HEK293 (cell line): ENCODE measurements around the gene GJD3.

Source experiments
- KLF10 ChIP-seq: fragments of 450-650 bp; IDR thresholded peaks from 2 replicates; pipeline ENCODE4 v1.5.1; 2018; ENCODE audit warnings: missing biosample characterization, mild to moderate bottlenecking, missing genetic modification characterization
- KLF16 ChIP-seq: fragments of 450-650 bp; formaldehyde crosslinking; IDR thresholded peaks from 2 replicates; pipeline ENCODE4 v1.5.1; 2017; ENCODE audit warnings: missing biosample characterization, missing genetic modification characterization
- KLF8 ChIP-seq: fragments of 450-650 bp; formaldehyde crosslinking; IDR thresholded peaks from 2 replicates; pipeline ENCODE4 v1.5.1; 2016; ENCODE audit warnings: missing biosample characterization, missing genetic modification characterization
- OSR2 ChIP-seq: fragments of 450-650 bp; formaldehyde crosslinking; IDR thresholded peaks from 2 replicates; pipeline ENCODE4 v1.5.1; 2016; ENCODE audit warnings: missing biosample characterization, missing genetic modification characterization
- RBAK ChIP-seq: fragments of 450-650 bp; formaldehyde crosslinking; IDR thresholded peaks from 2 replicates; pipeline ENCODE4 v1.5.1; 2016; ENCODE audit warnings: missing biosample characterization, missing genetic modification characterization
- ZBTB17 ChIP-seq: fragments of 450-650 bp; formaldehyde crosslinking; IDR thresholded peaks from 2 replicates; pipeline ENCODE4 v1.5.1; 2016; ENCODE audit warnings: missing biosample characterization, missing genetic modification characterization
- ZEB2 ChIP-seq: fragments of 450-650 bp; formaldehyde crosslinking; IDR thresholded peaks from 2 replicates; pipeline ENCODE4 v1.5.1; 2016; ENCODE audit warnings: missing biosample characterization, missing genetic modification characterization
- ZNF112 ChIP-seq: fragments of 450-650 bp; formaldehyde crosslinking; IDR thresholded peaks from 2 replicates; pipeline ENCODE4 v1.5.0; 2017; ENCODE audit warnings: missing biosample characterization, missing genetic modification characterization
- ZNF155 ChIP-seq: fragments of 450-650 bp; formaldehyde crosslinking; IDR thresholded peaks from 2 replicates; pipeline ENCODE4 v1.5.1; 2016; ENCODE audit warnings: missing biosample characterization, missing genetic modification characterization
- ZNF16 ChIP-seq: fragments of 450-650 bp; formaldehyde crosslinking; IDR thresholded peaks from 2 replicates; pipeline ENCODE4 v1.5.1; 2016; ENCODE audit warnings: low read depth, missing biosample characterization, missing genetic modification characterization
- ZNF174 ChIP-seq: fragments of 450-650 bp; formaldehyde crosslinking; IDR thresholded peaks from 2 replicates; pipeline ENCODE4 v1.5.0; 2017; ENCODE audit warnings: missing biosample characterization, mild to moderate bottlenecking, missing genetic modification characterization
- ZNF2 ChIP-seq: fragments of 450-650 bp; formaldehyde crosslinking; IDR thresholded peaks from 2 replicates; pipeline ENCODE4 v1.5.1; 2016; ENCODE audit warnings: missing biosample characterization, missing genetic modification characterization
- ZNF223 ChIP-seq: fragments of 450-650 bp; formaldehyde crosslinking; IDR thresholded peaks from 2 replicates; pipeline ENCODE4 v1.5.1; 2016; ENCODE audit warnings: missing biosample characterization, missing genetic modification characterization
- ZNF239 ChIP-seq: fragments of 450-650 bp; formaldehyde crosslinking; IDR thresholded peaks from 2 replicates; pipeline ENCODE4 v1.5.1; 2016; ENCODE audit warnings: missing biosample characterization, missing genetic modification characterization
- ZNF24 ChIP-seq: fragments of 450-650 bp; formaldehyde crosslinking; IDR thresholded peaks from 2 replicates; pipeline ENCODE4 v1.5.1; 2016; ENCODE audit warnings: missing biosample characterization, missing genetic modification characterization
- ZNF311 ChIP-seq: fragments of 450-650 bp; formaldehyde crosslinking; IDR thresholded peaks from 2 replicates; pipeline ENCODE4 v1.5.1; 2017; ENCODE audit warnings: missing biosample characterization, missing genetic modification characterization, borderline replicate concordance
- ZNF350 ChIP-seq: fragments of 450-650 bp; formaldehyde crosslinking; IDR thresholded peaks from 2 replicates; pipeline ENCODE4 v1.5.0; 2017; ENCODE audit warnings: missing biosample characterization, mild to moderate bottlenecking, missing genetic modification characterization
- ZNF416 ChIP-seq: fragments of 450-650 bp; formaldehyde crosslinking; IDR thresholded peaks from 2 replicates; pipeline ENCODE4 v1.5.1; 2016; ENCODE audit warnings: missing biosample characterization, missing genetic modification characterization
- ZNF585B ChIP-seq: fragments of 450-650 bp; formaldehyde crosslinking; IDR thresholded peaks from 2 replicates; pipeline ENCODE4 v1.5.1; 2016; ENCODE audit warnings: missing biosample characterization, missing genetic modification characterization
- ZNF621 ChIP-seq: fragments of 450-650 bp; formaldehyde crosslinking; IDR thresholded peaks from 2 replicates; pipeline ENCODE4 v1.5.1; 2017; ENCODE audit warnings: missing biosample characterization, missing genetic modification characterization
- ZNF654 ChIP-seq: fragments of 450-650 bp; formaldehyde crosslinking; IDR thresholded peaks from 2 replicates; pipeline ENCODE4 v1.5.1; 2016; ENCODE audit warnings: low read depth, missing biosample characterization, missing genetic modification characterization
- TF ChIP-seq, protein P1 (sequence below): fragments of 450-650 bp; formaldehyde crosslinking; IDR thresholded peaks from 2 replicates; pipeline ENCODE4 v1.5.1; 2016; ENCODE audit warnings: missing biosample characterization, missing genetic modification characterization
- TF ChIP-seq, protein P2 (sequence below): fragments of 450-650 bp; formaldehyde crosslinking; IDR thresholded peaks from 2 replicates; pipeline ENCODE4 v1.5.1; 2017; ENCODE audit warnings: missing biosample characterization, missing genetic modification characterization
- TF ChIP-seq, protein P3 (sequence below): fragments of 450-650 bp; formaldehyde crosslinking; IDR thresholded peaks from 2 replicates; pipeline ENCODE4 v1.5.1; 2017; ENCODE audit warnings: missing biosample characterization, missing genetic modification characterization
- TF ChIP-seq, protein P4 (sequence below): fragments of 450-650 bp; IDR thresholded peaks from 2 replicates; pipeline ENCODE4 v1.5.1; 2018; ENCODE audit warnings: missing biosample characterization, mild to moderate bottlenecking, missing genetic modification characterization
- TF ChIP-seq, protein P5 (sequence below): fragments of 450-650 bp; formaldehyde crosslinking; IDR thresholded peaks from 2 replicates; pipeline ENCODE4 v1.5.1; 2016; ENCODE audit warnings: missing biosample characterization, missing genetic modification characterization
- TF ChIP-seq, protein P6 (sequence below): fragments of 450-650 bp; formaldehyde crosslinking; IDR thresholded peaks from 2 replicates; pipeline ENCODE4 v1.5.1; 2017; ENCODE audit warnings: missing biosample characterization, missing genetic modification characterization
- TF ChIP-seq, protein P7 (sequence below): fragments of 450-650 bp; formaldehyde crosslinking; IDR thresholded peaks from 2 replicates; pipeline ENCODE4 v1.5.1; 2016; ENCODE audit warnings: missing biosample characterization, missing genetic modification characterization

The GJD3 gene

DNA sequence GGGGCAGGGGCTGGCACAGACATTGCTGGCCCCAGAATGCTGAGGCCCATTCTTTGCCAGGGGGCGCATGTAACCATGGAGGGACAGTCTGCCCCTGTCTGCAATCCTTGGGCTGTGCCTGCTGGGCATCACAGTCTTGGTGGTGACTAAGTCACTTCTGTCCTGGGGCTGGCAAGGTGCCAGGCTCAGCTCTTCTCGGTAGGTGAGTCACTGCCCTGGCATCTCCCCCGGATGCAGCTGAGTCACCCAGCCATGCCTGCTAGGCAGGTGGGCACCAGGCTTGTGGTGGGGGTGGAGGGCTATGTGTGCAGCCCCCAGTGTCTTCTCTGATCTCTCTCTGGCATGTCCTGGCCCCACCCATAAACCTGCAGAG, 50.0 kb downstream of the GJD3 start (continued):
- TF ChIP-seq ZNF585B (tag by site-specific recombination) (no peak), ZNF16 (tag by site-specific recombination) (no peak), KLF10 (peak; percentile 64; the same call in 1 of the 2 replicates), ZNF24 (peak; percentile 53; the same call in 1 of the 2 replicates), ZNF239 (tag by site-specific recombination) (no peak), ZNF654 (no peak), ZNF350 (tag by site-specific recombination) (no peak), ZNF155 (tag by site-specific recombination) (no peak), KLF8 (tag by site-specific recombination) (peak; percentile 77), ZNF311 (0 out of 2 replicates have a peak, but pooled peaks have one; percentile 71), ZNF112 (tag by site-specific recombination) (peak; percentile 82; the same call in 1 of the 2 replicates), ZNF621 (tag by site-specific recombination) (no peak), KLF16 (peak; percentile 77), ZEB2 (tag by site-specific recombination) (peak; percentile 97), OSR2 (tag by site-specific recombination) (no peak), RBAK (tag by site-specific recombination) (no peak), ZNF2 (peak; percentile 48; the same call in 1 of the 2 replicates), ZNF174 (no peak), ZBTB17 (tag by site-specific recombination) (peak; percentile 82), ZNF416 (tag by site-specific recombination) (no peak), ZNF223 (tag by site-specific recombination) (no peak)
- TF ChIP-seq, protein P1, sequence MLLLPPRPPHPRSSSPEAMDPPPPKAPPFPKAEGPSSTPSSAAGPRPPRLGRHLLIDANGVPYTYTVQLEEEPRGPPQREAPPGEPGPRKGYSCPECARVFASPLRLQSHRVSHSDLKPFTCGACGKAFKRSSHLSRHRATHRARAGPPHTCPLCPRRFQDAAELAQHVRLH, result no peak
- TF ChIP-seq, protein P2, sequence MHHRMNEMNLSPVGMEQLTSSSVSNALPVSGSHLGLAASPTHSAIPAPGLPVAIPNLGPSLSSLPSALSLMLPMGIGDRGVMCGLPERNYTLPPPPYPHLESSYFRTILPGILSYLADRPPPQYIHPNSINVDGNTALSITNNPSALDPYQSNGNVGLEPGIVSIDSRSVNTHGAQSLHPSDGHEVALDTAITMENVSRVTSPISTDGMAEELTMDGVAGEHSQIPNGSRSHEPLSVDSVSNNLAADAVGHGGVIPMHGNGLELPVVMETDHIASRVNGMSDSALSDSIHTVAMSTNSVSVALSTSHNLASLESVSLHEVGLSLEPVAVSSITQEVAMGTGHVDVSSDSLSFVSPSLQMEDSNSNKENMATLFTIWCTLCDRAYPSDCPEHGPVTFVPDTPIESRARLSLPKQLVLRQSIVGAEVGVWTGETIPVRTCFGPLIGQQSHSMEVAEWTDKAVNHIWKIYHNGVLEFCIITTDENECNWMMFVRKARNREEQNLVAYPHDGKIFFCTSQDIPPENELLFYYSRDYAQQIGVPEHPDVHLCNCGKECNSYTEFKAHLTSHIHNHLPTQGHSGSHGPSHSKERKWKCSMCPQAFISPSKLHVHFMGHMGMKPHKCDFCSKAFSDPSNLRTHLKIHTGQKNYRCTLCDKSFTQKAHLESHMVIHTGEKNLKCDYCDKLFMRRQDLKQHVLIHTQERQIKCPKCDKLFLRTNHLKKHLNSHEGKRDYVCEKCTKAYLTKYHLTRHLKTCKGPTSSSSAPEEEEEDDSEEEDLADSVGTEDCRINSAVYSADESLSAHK (tag by site-specific recombination), result no peak
- TF ChIP-seq, protein P3, sequence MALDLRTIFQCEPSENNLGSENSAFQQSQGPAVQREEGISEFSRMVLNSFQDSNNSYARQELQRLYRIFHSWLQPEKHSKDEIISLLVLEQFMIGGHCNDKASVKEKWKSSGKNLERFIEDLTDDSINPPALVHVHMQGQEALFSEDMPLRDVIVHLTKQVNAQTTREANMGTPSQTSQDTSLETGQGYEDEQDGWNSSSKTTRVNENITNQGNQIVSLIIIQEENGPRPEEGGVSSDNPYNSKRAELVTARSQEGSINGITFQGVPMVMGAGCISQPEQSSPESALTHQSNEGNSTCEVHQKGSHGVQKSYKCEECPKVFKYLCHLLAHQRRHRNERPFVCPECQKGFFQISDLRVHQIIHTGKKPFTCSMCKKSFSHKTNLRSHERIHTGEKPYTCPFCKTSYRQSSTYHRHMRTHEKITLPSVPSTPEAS, result peak; percentile 11; the same call in 1 of the 2 replicates
- TF ChIP-seq, protein P4, sequence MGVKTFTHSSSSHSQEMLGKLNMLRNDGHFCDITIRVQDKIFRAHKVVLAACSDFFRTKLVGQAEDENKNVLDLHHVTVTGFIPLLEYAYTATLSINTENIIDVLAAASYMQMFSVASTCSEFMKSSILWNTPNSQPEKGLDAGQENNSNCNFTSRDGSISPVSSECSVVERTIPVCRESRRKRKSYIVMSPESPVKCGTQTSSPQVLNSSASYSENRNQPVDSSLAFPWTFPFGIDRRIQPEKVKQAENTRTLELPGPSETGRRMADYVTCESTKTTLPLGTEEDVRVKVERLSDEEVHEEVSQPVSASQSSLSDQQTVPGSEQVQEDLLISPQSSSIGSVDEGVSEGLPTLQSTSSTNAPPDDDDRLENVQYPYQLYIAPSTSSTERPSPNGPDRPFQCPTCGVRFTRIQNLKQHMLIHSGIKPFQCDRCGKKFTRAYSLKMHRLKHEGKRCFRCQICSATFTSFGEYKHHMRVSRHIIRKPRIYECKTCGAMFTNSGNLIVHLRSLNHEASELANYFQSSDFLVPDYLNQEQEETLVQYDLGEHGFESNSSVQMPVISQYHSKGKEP, result peak; percentile 44; the same call in 1 of the 2 replicates
- TF ChIP-seq, protein P5, sequence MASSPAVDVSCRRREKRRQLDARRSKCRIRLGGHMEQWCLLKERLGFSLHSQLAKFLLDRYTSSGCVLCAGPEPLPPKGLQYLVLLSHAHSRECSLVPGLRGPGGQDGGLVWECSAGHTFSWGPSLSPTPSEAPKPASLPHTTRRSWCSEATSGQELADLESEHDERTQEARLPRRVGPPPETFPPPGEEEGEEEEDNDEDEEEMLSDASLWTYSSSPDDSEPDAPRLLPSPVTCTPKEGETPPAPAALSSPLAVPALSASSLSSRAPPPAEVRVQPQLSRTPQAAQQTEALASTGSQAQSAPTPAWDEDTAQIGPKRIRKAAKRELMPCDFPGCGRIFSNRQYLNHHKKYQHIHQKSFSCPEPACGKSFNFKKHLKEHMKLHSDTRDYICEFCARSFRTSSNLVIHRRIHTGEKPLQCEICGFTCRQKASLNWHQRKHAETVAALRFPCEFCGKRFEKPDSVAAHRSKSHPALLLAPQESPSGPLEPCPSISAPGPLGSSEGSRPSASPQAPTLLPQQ (tag by site-specific recombination), result peak; percentile 86
- TF ChIP-seq, protein P6, sequence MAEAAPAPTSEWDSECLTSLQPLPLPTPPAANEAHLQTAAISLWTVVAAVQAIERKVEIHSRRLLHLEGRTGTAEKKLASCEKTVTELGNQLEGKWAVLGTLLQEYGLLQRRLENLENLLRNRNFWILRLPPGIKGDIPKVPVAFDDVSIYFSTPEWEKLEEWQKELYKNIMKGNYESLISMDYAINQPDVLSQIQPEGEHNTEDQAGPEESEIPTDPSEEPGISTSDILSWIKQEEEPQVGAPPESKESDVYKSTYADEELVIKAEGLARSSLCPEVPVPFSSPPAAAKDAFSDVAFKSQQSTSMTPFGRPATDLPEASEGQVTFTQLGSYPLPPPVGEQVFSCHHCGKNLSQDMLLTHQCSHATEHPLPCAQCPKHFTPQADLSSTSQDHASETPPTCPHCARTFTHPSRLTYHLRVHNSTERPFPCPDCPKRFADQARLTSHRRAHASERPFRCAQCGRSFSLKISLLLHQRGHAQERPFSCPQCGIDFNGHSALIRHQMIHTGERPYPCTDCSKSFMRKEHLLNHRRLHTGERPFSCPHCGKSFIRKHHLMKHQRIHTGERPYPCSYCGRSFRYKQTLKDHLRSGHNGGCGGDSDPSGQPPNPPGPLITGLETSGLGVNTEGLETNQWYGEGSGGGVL (tag by site-specific recombination), result peak; percentile 24
- TF ChIP-seq, protein P7, sequence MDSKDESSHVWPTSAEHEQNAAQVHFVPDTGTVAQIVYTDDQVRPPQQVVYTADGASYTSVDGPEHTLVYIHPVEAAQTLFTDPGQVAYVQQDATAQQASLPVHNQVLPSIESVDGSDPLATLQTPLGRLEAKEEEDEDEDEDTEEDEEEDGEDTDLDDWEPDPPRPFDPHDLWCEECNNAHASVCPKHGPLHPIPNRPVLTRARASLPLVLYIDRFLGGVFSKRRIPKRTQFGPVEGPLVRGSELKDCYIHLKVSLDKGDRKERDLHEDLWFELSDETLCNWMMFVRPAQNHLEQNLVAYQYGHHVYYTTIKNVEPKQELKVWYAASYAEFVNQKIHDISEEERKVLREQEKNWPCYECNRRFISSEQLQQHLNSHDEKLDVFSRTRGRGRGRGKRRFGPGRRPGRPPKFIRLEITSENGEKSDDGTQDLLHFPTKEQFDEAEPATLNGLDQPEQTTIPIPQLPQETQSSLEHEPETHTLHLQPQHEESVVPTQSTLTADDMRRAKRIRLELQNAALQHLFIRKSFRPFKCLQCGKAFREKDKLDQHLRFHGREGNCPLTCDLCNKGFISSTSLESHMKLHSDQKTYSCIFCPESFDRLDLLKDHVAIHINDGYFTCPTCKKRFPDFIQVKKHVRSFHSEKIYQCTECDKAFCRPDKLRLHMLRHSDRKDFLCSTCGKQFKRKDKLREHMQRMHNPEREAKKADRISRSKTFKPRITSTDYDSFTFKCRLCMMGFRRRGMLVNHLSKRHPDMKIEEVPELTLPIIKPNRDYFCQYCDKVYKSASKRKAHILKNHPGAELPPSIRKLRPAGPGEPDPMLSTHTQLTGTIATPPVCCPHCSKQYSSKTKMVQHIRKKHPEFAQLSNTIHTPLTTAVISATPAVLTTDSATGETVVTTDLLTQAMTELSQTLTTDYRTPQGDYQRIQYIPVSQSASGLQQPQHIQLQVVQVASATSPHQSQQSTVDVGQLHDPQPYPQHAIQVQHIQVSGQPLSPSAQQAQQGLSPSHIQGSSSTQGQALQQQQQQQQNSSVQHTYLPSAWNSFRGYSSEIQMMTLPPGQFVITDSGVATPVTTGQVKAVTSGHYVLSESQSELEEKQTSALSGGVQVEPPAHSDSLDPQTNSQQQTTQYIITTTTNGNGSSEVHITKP (tag by site-specific recombination), result peak; percentile 76
